Measurements from ENCODE around the gene AUTS2. TPM values are rescaled to one million over a fixed set of nuclear protein-coding genes. Genes with fewer than 3 reads are reported as not detected.

The AUTS2 gene
- total RNA-seq, 1 donor from 2014 or later: 9.9 TPM

GRCh38 chr7:70448312-70448906, 850.1 kb downstream of the AUTS2 start:
- no peak for DNase-seq (ENCODE audit: low read depth)

DNA sequence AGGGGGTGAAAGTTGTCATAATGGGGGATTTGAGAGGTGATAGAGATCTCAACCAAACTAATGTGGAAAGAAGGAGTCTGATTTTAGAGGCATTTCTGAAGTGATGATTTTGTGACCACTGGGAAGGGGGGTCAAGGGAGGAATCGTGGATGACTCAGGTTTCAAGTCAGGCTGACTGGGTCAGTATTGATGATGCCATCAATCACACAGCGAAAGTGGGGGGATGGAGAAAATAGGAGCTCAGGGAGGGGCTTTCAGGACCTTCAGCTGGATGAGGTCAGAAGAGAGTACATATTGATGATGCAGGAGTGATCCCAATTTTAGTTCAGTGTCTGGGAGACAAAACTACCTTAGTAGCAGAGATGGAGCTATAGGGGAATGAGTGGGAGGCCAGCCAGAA, 852.5 kb downstream of the AUTS2 start:
- TF ChIP-seq, protein P1, sequence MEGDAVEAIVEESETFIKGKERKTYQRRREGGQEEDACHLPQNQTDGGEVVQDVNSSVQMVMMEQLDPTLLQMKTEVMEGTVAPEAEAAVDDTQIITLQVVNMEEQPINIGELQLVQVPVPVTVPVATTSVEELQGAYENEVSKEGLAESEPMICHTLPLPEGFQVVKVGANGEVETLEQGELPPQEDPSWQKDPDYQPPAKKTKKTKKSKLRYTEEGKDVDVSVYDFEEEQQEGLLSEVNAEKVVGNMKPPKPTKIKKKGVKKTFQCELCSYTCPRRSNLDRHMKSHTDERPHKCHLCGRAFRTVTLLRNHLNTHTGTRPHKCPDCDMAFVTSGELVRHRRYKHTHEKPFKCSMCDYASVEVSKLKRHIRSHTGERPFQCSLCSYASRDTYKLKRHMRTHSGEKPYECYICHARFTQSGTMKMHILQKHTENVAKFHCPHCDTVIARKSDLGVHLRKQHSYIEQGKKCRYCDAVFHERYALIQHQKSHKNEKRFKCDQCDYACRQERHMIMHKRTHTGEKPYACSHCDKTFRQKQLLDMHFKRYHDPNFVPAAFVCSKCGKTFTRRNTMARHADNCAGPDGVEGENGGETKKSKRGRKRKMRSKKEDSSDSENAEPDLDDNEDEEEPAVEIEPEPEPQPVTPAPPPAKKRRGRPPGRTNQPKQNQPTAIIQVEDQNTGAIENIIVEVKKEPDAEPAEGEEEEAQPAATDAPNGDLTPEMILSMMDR (IDR thresholded peaks at IDR 0.05; ENCODE audit: insufficient read depth, low read length, poor library complexity, severe bottlenecking): no peak
- Histone ChIP-seq H3K4me3 (ENCODE audit: low read depth, low read length) (no peak overlapping the region), H3K27me3 (ENCODE audit: control insufficient read depth, insufficient read depth, low read length) (no peaks in the 10 kb centered on the region), H3K36me3 (ENCODE audit: control insufficient read depth, insufficient read depth, low read length) (no peaks in the 10 kb centered on the region)
- DNase-seq (ENCODE audit: low read depth): no peak

More at GRCh38 chr7:70448312-70448906, 850.1 kb downstream of the AUTS2 start:
- Histone ChIP-seq H3K27me3 (ENCODE audit: control insufficient read depth, insufficient read depth, low read length) (no peaks in the 10 kb centered on the region), H3K36me3 (ENCODE audit: control insufficient read depth, insufficient read depth, low read length) (no peaks in the 10 kb centered on the region), H3K4me3 (ENCODE audit: low read depth, low read length) (no peak overlapping the region)
- TF ChIP-seq, protein P1 (IDR thresholded peaks at IDR 0.05; ENCODE audit: insufficient read depth, low read length, poor library complexity, severe bottlenecking): no peak

- TF ChIP-seq, protein P1 (IDR thresholded peaks at IDR 0.05; ENCODE audit: insufficient read depth, low read length, poor library complexity, severe bottlenecking): no peak
- no peaks in the 10 kb centered on the region for H3K36me3 ChIP-seq (ENCODE audit: control insufficient read depth, insufficient read depth, low read length)
- no peak overlapping the region for H3K4me3 ChIP-seq (ENCODE audit: low read depth, low read length)
- no peaks in the 10 kb centered on the region for H3K27me3 ChIP-seq (ENCODE audit: control insufficient read depth, insufficient read depth, low read length)
- no peak for DNase-seq (ENCODE audit: low read depth)
Measured at GRCh38 chr7:70455925-70456324, 857.6 kb downstream of the AUTS2 start.

DNA sequence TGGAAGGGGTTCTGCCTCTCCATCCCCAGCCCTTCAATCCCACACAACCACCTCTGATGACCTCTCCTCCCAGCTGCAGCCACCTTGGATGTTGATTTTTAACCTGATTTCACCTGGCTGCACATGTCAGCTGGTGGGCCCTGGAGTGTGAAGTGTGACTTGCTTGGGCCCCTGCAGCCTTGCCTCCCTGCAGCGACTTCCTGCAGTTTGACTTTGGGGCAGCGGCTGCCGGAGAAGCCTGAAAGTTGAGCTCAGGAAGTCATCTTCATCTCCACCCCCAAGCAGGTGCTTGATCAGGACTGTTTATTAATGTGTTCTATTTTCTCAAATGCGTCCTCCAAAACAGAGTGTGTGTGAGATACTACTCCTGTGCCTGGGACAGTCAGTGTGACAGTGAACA, 858.4 kb downstream of the AUTS2 start:
- H3K27me3 ChIP-seq (ENCODE audit: control insufficient read depth, insufficient read depth, low read length): no peaks in the 10 kb centered on the region
- TF ChIP-seq, protein P1 (IDR thresholded peaks at IDR 0.05; ENCODE audit: insufficient read depth, low read length, poor library complexity, severe bottlenecking): no peak
- no peak for DNase-seq (ENCODE audit: low read depth)
- no peaks in the 10 kb centered on the region for H3K36me3 ChIP-seq (ENCODE audit: control insufficient read depth, insufficient read depth, low read length)
- no peak overlapping the region for H3K4me3 ChIP-seq (ENCODE audit: low read depth, low read length)

- TF ChIP-seq, protein P1 (IDR thresholded peaks at IDR 0.05; ENCODE audit: insufficient read depth, low read length, poor library complexity, severe bottlenecking): no peak
- no peaks in the 10 kb centered on the region for H3K36me3 ChIP-seq (ENCODE audit: control insufficient read depth, insufficient read depth, low read length)
- H3K4me3 ChIP-seq (ENCODE audit: low read depth, low read length): no peak overlapping the region
- DNase-seq (ENCODE audit: low read depth): no peak
- no peaks in the 10 kb centered on the region for H3K27me3 ChIP-seq (ENCODE audit: control insufficient read depth, insufficient read depth, low read length)
Measured at GRCh38 chr7:70457482-70457881, 859.2 kb downstream of the AUTS2 start.

Measured in kidney epithelial cell (primary cell).